Bronchial epithelial cell (primary cell): ENCODE measurements around the gene LBX2. TPM values are rescaled to one million over a fixed set of nuclear protein-coding genes. Genes with fewer than 3 reads are reported as not detected.
"Not testable (repeated sequence)": the region's sequence is repeated elsewhere in the genome, so short reads cannot be mapped to it uniquely, and the experiment has no call there.

ENCODE experiments used
- DNase-seq: peaks from one replicate; pipeline ENCODE4 v3.0.0-alpha.2; 2010; ENCODE audit warnings: low read depth
- FAIRE-seq: peaks from 2 replicates; lab custom pipeline; 2011; peaks lifted over from hg19 to GRCh38; lab: Jason Lieb, UNC
- H3K27me3 ChIP-seq: 2 replicates; pipeline ENCODE4 v1.5.1; 2011; ENCODE audit warnings: low read length; ENCODE audit not compliant: control insufficient read depth, insufficient read depth
- H3K36me3 ChIP-seq: 2 replicates; pipeline ENCODE4 v1.5.1; 2011; ENCODE audit warnings: low read length; ENCODE audit not compliant: control insufficient read depth, insufficient read depth
- H3K4me3 ChIP-seq: 2 replicates; pipeline ENCODE4 v1.5.1; 2011; ENCODE audit warnings: mild to moderate bottlenecking, low read depth, low read length, control low read depth
- total RNA-seq: library from RNA; depleted of rRNA; stranded (reverse); fragments of >200 nt; gene quantifications from 2 replicates; pipeline ENCODE4 v1.2.1, GENCODE V29; 2014
- TF ChIP-seq, protein P1 (sequence below): IDR thresholded peaks from 2 replicates; pipeline ENCODE4 v1.5.1; 2011; ENCODE audit warnings: mild to moderate bottlenecking, moderate library complexity, low read length, control low read depth, inconsistent platforms; ENCODE audit not compliant: insufficient read depth, severe bottlenecking

The LBX2 gene
- total RNA-seq, 1 donor from 2014 or later = 0.53 TPM

DNA sequence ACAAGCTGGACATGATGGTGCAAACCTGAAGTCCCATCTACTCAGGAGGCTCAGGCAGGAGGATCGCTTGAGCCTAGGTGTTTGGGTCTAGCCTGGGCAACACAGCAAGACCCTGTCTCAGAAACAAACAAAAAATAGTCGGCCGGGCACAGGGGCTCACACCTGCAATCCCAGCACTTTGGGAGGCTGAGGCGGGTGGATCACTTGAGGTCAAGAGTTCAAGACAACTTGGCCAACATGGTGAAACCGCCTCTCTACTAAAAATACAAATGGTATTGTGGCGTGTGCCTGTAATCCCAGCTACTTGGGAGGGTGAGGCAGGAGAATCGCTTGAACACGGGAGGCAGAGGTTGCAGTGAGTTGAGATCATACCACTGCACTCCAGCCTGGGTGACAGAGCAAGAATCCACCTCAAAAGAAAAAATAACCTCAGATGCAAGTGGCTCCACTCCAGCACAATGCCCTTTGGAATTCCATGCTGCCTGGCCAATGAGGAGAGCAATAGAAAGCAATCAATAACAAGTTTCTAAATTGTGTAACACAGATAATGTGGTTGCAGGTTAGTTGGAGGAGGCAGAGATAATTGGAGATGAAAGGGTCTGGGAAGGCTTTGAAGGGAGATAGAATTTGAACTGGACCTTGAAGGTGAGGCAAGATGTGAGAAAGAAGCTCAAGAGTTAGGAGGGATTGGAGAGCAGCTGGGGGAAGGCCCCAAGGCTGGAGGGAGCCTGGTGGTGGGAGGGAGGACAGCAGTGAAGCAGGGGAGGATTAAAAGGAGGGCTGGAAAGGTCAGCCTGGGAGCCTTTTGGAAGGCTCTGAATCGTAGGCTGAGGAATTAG is 10.5 kb downstream of the LBX2 start:
- FAIRE-seq = no peak
- Histone ChIP-seq H3K27me3 (no peaks in the 10 kb centered on the region), H3K4me3 (no peak overlapping the region), H3K36me3 (peaks cover 14% of the 10 kb centered on the region)
- TF ChIP-seq, protein P1, sequence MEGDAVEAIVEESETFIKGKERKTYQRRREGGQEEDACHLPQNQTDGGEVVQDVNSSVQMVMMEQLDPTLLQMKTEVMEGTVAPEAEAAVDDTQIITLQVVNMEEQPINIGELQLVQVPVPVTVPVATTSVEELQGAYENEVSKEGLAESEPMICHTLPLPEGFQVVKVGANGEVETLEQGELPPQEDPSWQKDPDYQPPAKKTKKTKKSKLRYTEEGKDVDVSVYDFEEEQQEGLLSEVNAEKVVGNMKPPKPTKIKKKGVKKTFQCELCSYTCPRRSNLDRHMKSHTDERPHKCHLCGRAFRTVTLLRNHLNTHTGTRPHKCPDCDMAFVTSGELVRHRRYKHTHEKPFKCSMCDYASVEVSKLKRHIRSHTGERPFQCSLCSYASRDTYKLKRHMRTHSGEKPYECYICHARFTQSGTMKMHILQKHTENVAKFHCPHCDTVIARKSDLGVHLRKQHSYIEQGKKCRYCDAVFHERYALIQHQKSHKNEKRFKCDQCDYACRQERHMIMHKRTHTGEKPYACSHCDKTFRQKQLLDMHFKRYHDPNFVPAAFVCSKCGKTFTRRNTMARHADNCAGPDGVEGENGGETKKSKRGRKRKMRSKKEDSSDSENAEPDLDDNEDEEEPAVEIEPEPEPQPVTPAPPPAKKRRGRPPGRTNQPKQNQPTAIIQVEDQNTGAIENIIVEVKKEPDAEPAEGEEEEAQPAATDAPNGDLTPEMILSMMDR = no peak
- no peak for DNase-seq

DNA sequence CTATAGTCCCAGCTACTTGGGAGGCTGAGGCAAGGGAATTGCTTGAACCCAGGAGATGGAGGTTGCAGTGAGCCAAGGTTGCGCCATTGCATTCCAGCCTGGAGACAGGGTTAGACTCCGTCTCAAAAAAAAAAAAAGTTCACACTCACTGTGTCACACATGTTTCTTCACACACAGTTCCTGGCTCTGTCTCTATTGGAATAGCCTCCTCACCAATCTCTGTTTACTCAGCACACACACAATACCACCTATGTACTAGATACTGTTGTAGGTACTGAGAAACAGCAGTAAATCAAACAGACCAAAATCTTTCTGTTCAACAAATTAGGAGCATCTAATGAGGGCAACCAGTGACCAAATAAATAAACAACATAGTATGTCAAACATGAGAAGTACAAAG is 13.3 kb downstream of the LBX2 start:
- peaks cover 6% of the 10 kb centered on the region for H3K36me3 ChIP-seq

DNA sequence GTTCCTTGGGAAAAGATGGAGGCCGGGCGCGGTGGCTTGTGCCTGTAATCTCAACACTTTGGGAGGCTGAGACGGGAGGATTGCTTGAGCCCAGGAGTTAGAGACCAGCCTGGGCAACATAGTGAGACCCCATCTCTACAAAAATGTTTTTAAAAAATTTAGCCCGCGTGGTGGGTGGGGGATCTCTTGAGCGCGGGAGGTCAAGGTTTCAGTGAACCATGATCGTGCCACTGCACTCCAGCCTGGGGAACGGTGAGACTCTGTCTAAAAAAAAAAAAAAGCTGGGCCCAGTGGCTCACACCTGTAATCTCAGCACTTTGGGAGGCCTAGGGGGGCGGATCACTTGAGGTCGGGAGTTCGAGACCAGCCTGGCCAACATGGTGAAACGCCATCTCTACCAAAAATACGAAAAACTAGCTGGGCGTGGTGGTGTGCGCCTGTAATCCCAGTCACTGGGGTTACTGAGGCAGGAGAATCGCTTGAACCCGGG is 15.7 kb downstream of the LBX2 start:
- not testable (repeated sequence) for H3K36me3 ChIP-seq, FAIRE-seq, H3K27me3 ChIP-seq, DNase-seq
- H3K4me3 ChIP-seq = peak overlapping the region; percentile 91

More for the DNA sequence above, 13.3 kb downstream of the LBX2 start:
- no peak for DNase-seq
- H3K4me3 ChIP-seq = no peak overlapping the region
- TF ChIP-seq, protein P1 = no peak
- no peaks in the 10 kb centered on the region for H3K27me3 ChIP-seq
- no peak for FAIRE-seq

DNA sequence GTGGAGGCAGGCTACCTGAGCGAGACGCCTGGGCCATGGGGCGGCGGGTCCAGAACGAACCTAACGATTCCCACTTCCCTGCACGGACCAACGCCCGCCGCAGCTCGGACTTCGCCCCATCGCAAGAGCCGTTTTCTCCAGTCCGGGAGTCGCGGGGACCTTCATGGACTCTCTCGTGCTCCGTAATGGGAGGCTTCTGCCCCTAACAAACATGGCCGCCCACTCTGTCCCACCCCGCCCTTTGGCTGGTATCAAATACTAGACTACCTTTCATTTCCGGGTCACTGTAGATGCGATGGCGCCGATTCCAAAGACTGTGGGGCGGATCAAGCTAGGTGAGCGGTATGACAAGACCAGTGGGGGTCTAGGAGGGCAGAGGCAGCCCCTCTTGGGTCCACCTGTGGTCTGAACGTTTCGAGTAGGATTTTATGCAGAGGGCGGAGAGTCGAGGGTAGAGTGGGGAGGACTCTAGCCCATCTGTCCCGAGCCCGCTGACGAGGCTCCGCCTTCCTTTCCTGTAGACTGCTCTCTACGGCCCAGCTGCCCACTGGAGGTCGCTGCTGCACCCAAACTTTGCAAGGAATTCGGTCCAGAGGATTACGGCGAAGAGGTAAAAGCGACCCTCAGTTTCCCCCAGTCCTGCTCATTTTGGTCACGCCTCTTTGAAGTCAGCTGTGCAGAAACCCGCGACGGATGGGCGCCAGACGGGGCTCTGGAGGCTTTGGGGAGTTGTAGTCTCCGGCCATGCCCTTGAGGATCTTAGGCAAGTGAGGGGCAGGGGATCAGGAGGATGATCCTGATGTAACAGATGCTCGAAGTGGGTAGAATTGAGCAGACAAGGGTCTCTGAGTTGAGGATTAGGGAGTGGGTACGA is 16.4 kb downstream of the LBX2 start, which contains the start of the genes CCDC142 and TTC31:
TSS of gene CCDC142 (minus strand) at position 198 of the 874 bp plus-strand sequence. CDS start at position 37, 161 bp downstream.
TSS of gene TTC31 (plus strand) at position 281 of the 874 bp plus-strand sequence. CDS start at position 296, 15 bp downstream.
- Histone ChIP-seq H3K27me3 (no peaks in the 10 kb centered on the region), H3K4me3 (peak within 1 kb of the TSS; percentile 91), H3K36me3 (peaks cover 6% of the 10 kb centered on the region)
- DNase-seq = peak; percentile 89
- FAIRE-seq = no peak
- TF ChIP-seq, protein P1 = peak; percentile 95

DNA sequence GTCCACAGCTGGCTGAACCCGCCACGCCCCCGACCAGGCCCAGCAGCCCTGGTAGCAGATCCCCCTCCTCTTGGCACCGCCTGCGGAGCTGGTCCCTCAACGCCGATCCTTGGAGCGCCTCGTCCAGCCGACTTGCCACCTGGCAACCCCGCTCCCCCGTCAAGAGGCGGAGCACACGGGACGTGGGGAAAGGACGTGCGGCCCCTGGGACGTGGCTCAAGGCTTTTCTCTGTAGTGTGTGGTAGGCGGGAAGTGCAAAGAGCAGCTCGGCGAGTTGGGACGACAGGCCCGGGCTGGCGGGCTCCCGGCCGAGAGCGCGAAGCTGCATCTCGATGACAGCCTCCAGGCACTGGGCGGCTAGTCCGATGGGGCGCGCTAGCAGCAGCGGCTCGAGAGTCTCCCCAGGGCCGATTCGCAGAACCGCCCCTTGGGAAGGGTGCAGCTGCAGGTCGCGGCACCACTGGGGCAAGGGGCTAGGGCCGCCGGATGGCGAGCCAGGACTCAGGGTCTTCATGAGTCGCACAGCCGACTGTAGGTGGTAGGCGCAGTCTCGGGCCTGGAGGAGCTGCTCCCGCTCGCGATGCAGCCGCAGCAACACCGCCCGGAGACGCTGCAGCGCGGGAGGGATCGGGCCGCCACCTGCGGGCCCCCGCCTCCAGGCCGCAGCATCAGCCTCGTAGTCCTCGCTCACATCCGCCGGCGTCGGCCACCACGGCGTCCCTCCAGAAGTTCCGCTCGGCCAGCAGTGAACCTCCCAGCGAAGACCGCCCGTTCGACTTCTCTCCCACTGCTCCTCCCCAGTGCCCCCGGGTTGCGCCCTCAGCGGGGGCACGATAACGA is 17.2 kb downstream of the LBX2 start:
- TF ChIP-seq, protein P1 = no peak
- DNase-seq (peak; percentile 22), FAIRE-seq (no peak)
- Histone ChIP-seq H3K27me3 (no peaks in the 10 kb centered on the region), H3K36me3 (peaks cover 6% of the 10 kb centered on the region), H3K4me3 (peak overlapping the region; percentile 91)
